IMR-90 (cell line): ENCODE measurements around the gene HSPD1. TPM values are rescaled to one million over a fixed set of nuclear protein-coding genes. Genes with fewer than 3 reads are reported as not detected.
"Not testable (repeated sequence)": the region's sequence is repeated elsewhere in the genome, so short reads cannot be mapped to it uniquely, and the experiment has no call there.

Experiments used
- ATAC-seq: fragments of 200-7000 bp; cut with Tn5 transposase; 2 replicates; pipeline ENCODE4 v1.9.1; 2020; ENCODE audit warnings: low read depth, mild to moderate bottlenecking, moderate library complexity
- BruUV-seq: library from RNA; stranded (reverse); fragments of 400-500 nt; replicated peaks from 2 replicates; lab custom pipeline; 2021; lab: Mats Ljungman, UMichigan
- CTCF ChIA-PET: fragments of 300-600 bp; formaldehyde crosslinking; extraction: SDS; loops from one replicate; lab custom pipeline; 2021; ENCODE audit warnings: antibody characterized with exemption; lab: Yijun Ruan, JAX
- POLR2A ChIA-PET: fragments of 300-600 bp; sonication (Branson Sonifier 250); formaldehyde crosslinking; loops from one replicate; lab custom pipeline; 2022; ENCODE audit warnings: antibody characterized with exemption; ENCODE audit not compliant: unreplicated experiment; lab: Charles Lee
- DNase-seq: peaks from one replicate; pipeline ENCODE4 v3.0.0; 2013
- H2AFZ ChIP-seq: replicated peaks from 2 replicates; pipeline ENCODE3; 2013; ENCODE audit warnings: low read length, mild to moderate bottlenecking; ENCODE audit not compliant: poor library complexity
- H2AK5ac ChIP-seq: 2 replicates; pipeline ENCODE4 v1.6.1; 2013; ENCODE audit warnings: low read depth, low read length, inconsistent platforms
- H2AK9ac ChIP-seq: replicated peaks from 2 replicates; pipeline ENCODE3; 2013; ENCODE audit warnings: mild to moderate bottlenecking, low read depth, low read length, moderate library complexity; ENCODE audit not compliant: poor library complexity
- H2BK120ac ChIP-seq: 2 replicates; pipeline ENCODE4 v1.6.1; 2013; ENCODE audit warnings: low read depth, low read length, inconsistent platforms
- H2BK15ac ChIP-seq: 3 replicates; pipeline ENCODE4 v1.6.1; 2013; ENCODE audit warnings: low read depth, low read length, inconsistent platforms
- H2BK20ac ChIP-seq: 2 replicates; pipeline ENCODE4 v1.6.1; 2013; ENCODE audit warnings: low read depth, mild to moderate bottlenecking, inconsistent platforms, low read length, moderate library complexity
- H2BK5ac ChIP-seq: 2 replicates; pipeline ENCODE4 v1.6.1; 2013; ENCODE audit warnings: mild to moderate bottlenecking, low read depth, low read length, inconsistent platforms; ENCODE audit not compliant: poor library complexity, severe bottlenecking
- H3K14ac ChIP-seq: replicated peaks from 2 replicates; pipeline ENCODE4 v1.6.1; 2013; ENCODE audit warnings: low read depth, low read length, inconsistent platforms
- H3K18ac ChIP-seq: 2 replicates; pipeline ENCODE4 v1.6.1; 2013; ENCODE audit warnings: low read depth, low read length, control low read depth
- H3K23ac ChIP-seq: 2 replicates; pipeline ENCODE4 v1.6.1; 2013; ENCODE audit warnings: low read depth, low read length, inconsistent platforms
- H3K27ac ChIP-seq: 2 replicates; pipeline ENCODE4 v1.5.1; 2013; ENCODE audit warnings: mild to moderate bottlenecking, control low read depth, low read length; ENCODE audit not compliant: insufficient read depth
- H3K27me3 ChIP-seq: 2 replicates; pipeline ENCODE4 v1.6.1; 2013; ENCODE audit warnings: low read length; ENCODE audit not compliant: control insufficient read depth, insufficient read depth
- H3K36me3 ChIP-seq: 2 replicates; pipeline ENCODE4 v1.6.1; 2013; ENCODE audit warnings: low read length, mixed read lengths; ENCODE audit not compliant: control insufficient read depth, insufficient read depth
- H3K4ac ChIP-seq: 2 replicates; pipeline ENCODE4 v1.6.1; 2013; ENCODE audit warnings: low read depth, low read length, inconsistent platforms
- H3K4me1 ChIP-seq: 2 replicates; pipeline ENCODE4 v1.6.1; 2013; ENCODE audit warnings: low read length, mixed read lengths; ENCODE audit not compliant: control insufficient read depth, insufficient read depth
- H3K4me2 ChIP-seq: 2 replicates; pipeline ENCODE4 v1.6.1; 2013; ENCODE audit warnings: low read depth, mild to moderate bottlenecking, control low read depth, low read length, moderate library complexity
- H3K4me3 ChIP-seq: 2 replicates; pipeline ENCODE4 v1.5.1; 2013; ENCODE audit warnings: low read depth, mild to moderate bottlenecking, control low read depth, low read length, moderate library complexity; ENCODE audit not compliant: insufficient read depth
- H3K56ac ChIP-seq: 2 replicates; pipeline ENCODE4 v1.6.1; 2013; ENCODE audit warnings: low read length, inconsistent platforms; ENCODE audit not compliant: insufficient read depth; ENCODE audit errors: extremely low read depth
- H3K79me1 ChIP-seq, 2 experiments: 2 replicates each; pipeline ENCODE4 v1.6.1; 2013; ENCODE audit warnings: low read length in 2 of 2, inconsistent platforms in 1 of 2, low read depth in 1 of 2
- H3K9ac ChIP-seq: 2 replicates; pipeline ENCODE4 v1.6.1; 2013; ENCODE audit warnings: low read depth, low read length, control low read depth
- H3K9me1 ChIP-seq: 2 replicates; pipeline ENCODE4 v1.6.1; 2013; ENCODE audit warnings: low read length, inconsistent platforms; ENCODE audit not compliant: insufficient read depth
- H3K9me3 ChIP-seq: 2 replicates; pipeline ENCODE4 v1.6.1; 2013; ENCODE audit warnings: low read length; ENCODE audit not compliant: control insufficient read depth, insufficient read depth
- H4K20me1 ChIP-seq: 2 replicates; pipeline ENCODE4 v1.6.1; 2013; ENCODE audit warnings: low read length, inconsistent platforms; ENCODE audit not compliant: insufficient read depth
- H4K5ac ChIP-seq: 2 replicates; pipeline ENCODE4 v1.6.1; 2013; ENCODE audit warnings: mild to moderate bottlenecking, low read depth, low read length, control low read depth
- H4K8ac ChIP-seq, 2 experiments: 2 replicates each; pipeline ENCODE4 v1.6.1; 2013; ENCODE audit warnings: low read depth in 2 of 2, low read length in 2 of 2, control low read depth in 1 of 2, inconsistent platforms in 1 of 2
- H4K91ac ChIP-seq: 2 replicates; pipeline ENCODE4 v1.6.1; 2013; ENCODE audit warnings: low read depth, low read length, inconsistent platforms; ENCODE audit not compliant: insufficient read depth
- CHD1 ChIP-seq: IDR thresholded peaks from 2 replicates; pipeline ENCODE4 v1.6.1; 2012; ENCODE audit warnings: low read depth, low read length, improper control_type of control experiment
- ELK1 ChIP-seq: fragments of 150-350 bp; IDR thresholded peaks from 2 replicates; pipeline ENCODE4 v1.6.1; 2016; ENCODE audit warnings: low read depth, mild to moderate bottlenecking, low read length, moderate library complexity, borderline replicate concordance
- FOS ChIP-seq: fragments of 150-350 bp; IDR thresholded peaks from 2 replicates; pipeline ENCODE4 v1.6.1; 2016; ENCODE audit warnings: low read depth, low read length
- MAZ ChIP-seq: IDR thresholded peaks from 2 replicates; pipeline ENCODE4 v1.6.1; 2012; ENCODE audit warnings: low read depth, mild to moderate bottlenecking, low read length, improper control_type of control experiment, moderate library complexity, borderline replicate concordance
- MXI1 ChIP-seq: IDR thresholded peaks from 2 replicates; pipeline ENCODE4 v1.6.1; 2012; ENCODE audit warnings: low read depth, mild to moderate bottlenecking, low read length, moderate library complexity, borderline replicate concordance
- POLR2A ChIP-seq: IDR thresholded peaks from 2 replicates; pipeline ENCODE4 v1.6.1; 2012; ENCODE audit warnings: mild to moderate bottlenecking, low read depth, low read length
- RFX5 ChIP-seq: IDR thresholded peaks from 2 replicates; pipeline ENCODE4 v1.8.0; 2012; ENCODE audit warnings: low read depth, mild to moderate bottlenecking, low read length, moderate library complexity
- USF2 ChIP-seq: fragments of 150-350 bp; IDR thresholded peaks from 2 replicates; pipeline ENCODE4 v1.6.1; 2017; ENCODE audit warnings: mild to moderate bottlenecking, antibody characterized with exemption, low read length, low read depth
- WGBS, 2 experiments: methylation state at CpG; one replicate each; pipeline versions ENCODE4 v1.1.5 to v1.1.7; 2013; ENCODE audit warnings: missing lambda C conversion rate in 2 of 2; ENCODE audit not compliant: insufficient read length in 1 of 2; ENCODE audit errors: extremely low coverage in 2 of 2; 5-methylcytosine and 5-hydroxymethylcytosine counted together
- dilution Hi-C: fragments of 300-500 bp; cut with HindIII; formaldehyde crosslinking; loops from one replicate; pipeline ENCODE4 v1.14.3; 2018; ENCODE audit warnings: low sequenced_read_pairs; ENCODE audit not compliant: unreplicated experiment
- in situ Hi-C: fragments of 300-500 bp; cut with MboI; formaldehyde crosslinking; loops from 3 replicates; pipeline ENCODE4 v1.14.3; 2019; ENCODE audit warnings: low sequenced_read_pairs, inconsistent platforms, mixed read lengths
- intact Hi-C: fragments of 100-400 bp; cut with micrococcal nuclease; formaldehyde crosslinking; loops from 2 replicates; pipeline ENCODE4 v1.10.0; 2022
- polyA plus RNA-seq, 3 experiments: library from polyadenylated mRNA; depleted of rRNA; stranded (reverse); fragments of >200 nt; gene quantifications; 2 replicates each; pipeline ENCODE4 v1.2.3, GENCODE V29; 2012; ENCODE audit warnings: low replicate concordance in 1 of 3
- total RNA-seq: library from RNA; depleted of rRNA; stranded (reverse); fragments of >200 nt; gene quantifications from 2 replicates; pipeline ENCODE4 v1.2.3, GENCODE V29; 2012

Gene HSPD1
- total and polyA plus RNA-seq, 2 of the 4 experiments (the other 2 are of a cell fraction): 171 TPM

GRCh38 chr2:197486175-197486574 is 13.5 kb downstream of the HSPD1 start:
- Histone ChIP-seq H4K91ac (no peak overlapping the region), H3K4me2 (no peak overlapping the region), H2AK5ac (no peak overlapping the region), H3K18ac (no peak overlapping the region), H2BK15ac (no peak overlapping the region), H3K9me3 (peaks cover 10% of the 10 kb centered on the region), H3K4ac (no peak overlapping the region), H3K4me1 (no peaks in the 10 kb centered on the region), H3K9ac (no peak overlapping the region), H3K36me3 (peaks cover 34% of the 10 kb centered on the region), H3K14ac (no peak overlapping the region), H4K5ac (no peak overlapping the region), H3K27me3 (no peaks in the 10 kb centered on the region), H2AFZ (no peak overlapping the region), H2BK120ac (no peak overlapping the region), H2AK9ac (no peak overlapping the region), H3K27ac (no peak overlapping the region), H4K20me1 (no peaks in the 10 kb centered on the region), H2BK20ac (no peak overlapping the region), H2BK5ac (no peak overlapping the region), H3K23ac (no peak overlapping the region), H3K56ac (no peak overlapping the region), H3K4me3 (no peak overlapping the region), H3K9me1 (no peaks in the 10 kb centered on the region; the same call in 1 of the 2 replicates), H4K8ac (no peak overlapping the region), H3K79me1 (peaks cover 0 to 7% of the 10 kb centered on the region in 2 experiments; a peak in 2 of 4 replicates)
- no TSS peak for BruUV-seq
- intact Hi-C loops: no loop called here
- in situ Hi-C loops: no loop called here
- CTCF ChIA-PET: no interaction called here
- WGBS, 2 experiments: no CpG with 5 or more reads among the region's 2 CpGs
- DNase-seq (no peak), ATAC-seq (no peak)
- dilution Hi-C loops: no loop called here
- POLR2A ChIA-PET: no interaction called here
- TF ChIP-seq ELK1: no peak
- no peak for TF ChIP-seq POLR2A
- TF ChIP-seq MXI1: no peak
- TF ChIP-seq CHD1: no peak
- no peak for TF ChIP-seq MAZ
- no peak for TF ChIP-seq USF2
- TF ChIP-seq FOS: no peak
- no peak for TF ChIP-seq RFX5

GRCh38 chr2:197484248-197484647 is 15.4 kb downstream of the HSPD1 start:
- H3K4me2 ChIP-seq: not testable (repeated sequence)
- POLR2A ChIA-PET: interaction anchor here (1.1 kb wide), 1 partner anchor 16 kb away, joined by 4 read pairs; the partner anchor contains the start of gene HSPD1
- H3K36me3 ChIP-seq: peaks cover 34% of the 10 kb centered on the region

More at GRCh38 chr2:197484248-197484647, 15.4 kb downstream of the HSPD1 start:
- H2AFZ ChIP-seq, H2BK5ac ChIP-seq, H3K14ac ChIP-seq, H2BK20ac ChIP-seq, in situ Hi-C loops, H3K4me3 ChIP-seq, H3K4me1 ChIP-seq, H4K20me1 ChIP-seq, H3K9me3 ChIP-seq, H3K79me1 ChIP-seq, H4K91ac ChIP-seq, H3K9me1 ChIP-seq, H3K27me3 ChIP-seq, intact Hi-C loops, H3K23ac ChIP-seq, ATAC-seq, H3K27ac ChIP-seq, H3K18ac ChIP-seq, H3K56ac ChIP-seq, H4K5ac ChIP-seq, H3K4ac ChIP-seq, H2BK15ac ChIP-seq, BruUV-seq, H2AK9ac ChIP-seq, H4K8ac ChIP-seq, dilution Hi-C loops, H2AK5ac ChIP-seq, DNase-seq, H2BK120ac ChIP-seq, H3K9ac ChIP-seq: not testable (repeated sequence)
- WGBS, 2 experiments: no CpG with 5 or more reads among the region's 3 CpGs
- CTCF ChIA-PET: interaction anchor here (0.7 kb wide), 1 partner anchor 12 kb away, joined by 8 read pairs; no protein-coding TSS in a partner anchor
